ENCODE data around the gene FHOD3. TPM values are rescaled to one million over a fixed set of nuclear protein-coding genes. Genes with fewer than 3 reads are reported as not detected.

Gene FHOD3
- polyA plus RNA-seq, 1 experiment, result 41.1 TPM

DNA sequence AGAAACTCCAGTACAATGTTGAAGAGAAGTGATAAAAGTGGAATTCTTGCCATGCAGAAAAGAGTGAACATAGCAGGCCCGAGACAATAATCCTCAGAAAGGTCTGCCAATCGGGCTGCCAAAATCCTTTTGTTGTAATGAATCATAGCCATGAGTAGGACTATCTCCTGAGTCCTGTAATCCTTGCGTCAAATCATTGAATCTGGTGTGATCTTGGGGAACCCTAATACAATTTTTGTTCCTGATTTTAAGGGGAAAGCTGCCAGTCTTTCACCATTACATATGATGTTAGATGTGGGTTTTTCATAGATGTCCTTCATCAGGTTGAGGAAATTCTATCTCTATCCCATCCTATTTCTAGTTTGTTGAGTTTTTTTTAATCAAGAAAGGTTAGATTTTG is 529.0 kb downstream of the FHOD3 start:
- DNase-seq (ENCODE audit: low read depth, low spot score), result no peak
- CTCF ChIA-PET, result no interaction called here
- Histone ChIP-seq H3K27ac (ENCODE audit: low read depth, low read length) (no peak overlapping the region), H3K4me3 (ENCODE audit: low read depth, low read length) (no peak overlapping the region), H3K27me3 (ENCODE audit: control insufficient read depth, insufficient read depth, low read length) (no peaks in the 10 kb centered on the region), H3K9me3 (ENCODE audit: control insufficient read depth, insufficient read depth, low read length) (no peaks in the 10 kb centered on the region; the same call in 1 of the 2 replicates)
- POLR2A ChIA-PET, result no interaction called here
- TF ChIP-seq, protein P1, sequence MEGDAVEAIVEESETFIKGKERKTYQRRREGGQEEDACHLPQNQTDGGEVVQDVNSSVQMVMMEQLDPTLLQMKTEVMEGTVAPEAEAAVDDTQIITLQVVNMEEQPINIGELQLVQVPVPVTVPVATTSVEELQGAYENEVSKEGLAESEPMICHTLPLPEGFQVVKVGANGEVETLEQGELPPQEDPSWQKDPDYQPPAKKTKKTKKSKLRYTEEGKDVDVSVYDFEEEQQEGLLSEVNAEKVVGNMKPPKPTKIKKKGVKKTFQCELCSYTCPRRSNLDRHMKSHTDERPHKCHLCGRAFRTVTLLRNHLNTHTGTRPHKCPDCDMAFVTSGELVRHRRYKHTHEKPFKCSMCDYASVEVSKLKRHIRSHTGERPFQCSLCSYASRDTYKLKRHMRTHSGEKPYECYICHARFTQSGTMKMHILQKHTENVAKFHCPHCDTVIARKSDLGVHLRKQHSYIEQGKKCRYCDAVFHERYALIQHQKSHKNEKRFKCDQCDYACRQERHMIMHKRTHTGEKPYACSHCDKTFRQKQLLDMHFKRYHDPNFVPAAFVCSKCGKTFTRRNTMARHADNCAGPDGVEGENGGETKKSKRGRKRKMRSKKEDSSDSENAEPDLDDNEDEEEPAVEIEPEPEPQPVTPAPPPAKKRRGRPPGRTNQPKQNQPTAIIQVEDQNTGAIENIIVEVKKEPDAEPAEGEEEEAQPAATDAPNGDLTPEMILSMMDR (IDR thresholded peaks at IDR 0.05; ENCODE audit: low read depth, low read length), result no peak

DNA sequence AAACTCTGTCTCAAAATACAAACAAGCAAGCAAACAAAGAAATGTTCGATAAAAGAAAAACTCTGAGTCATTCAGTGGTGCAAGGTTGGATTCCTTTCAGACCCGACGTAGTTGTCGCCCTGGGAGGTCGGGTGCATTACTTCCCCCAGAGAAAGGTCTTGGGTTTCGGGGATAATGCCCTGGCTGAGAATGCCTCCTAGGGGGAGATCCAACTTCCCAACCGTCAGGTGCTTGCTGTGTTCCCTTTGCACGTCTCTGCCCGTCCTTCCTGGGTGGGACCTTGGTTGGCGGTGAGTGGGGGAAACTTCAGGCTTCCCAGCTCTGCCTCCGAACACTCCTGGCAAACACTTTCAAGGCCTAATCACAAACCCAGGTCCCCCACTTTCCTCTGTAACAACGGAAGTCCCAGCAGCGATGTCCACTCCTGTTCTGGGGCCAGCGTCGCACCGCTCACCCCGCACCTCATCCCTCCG is 530.7 kb downstream of the FHOD3 start:
- Histone ChIP-seq H3K27me3 (ENCODE audit: control insufficient read depth, insufficient read depth, low read length) (no peaks in the 10 kb centered on the region), H3K27ac (ENCODE audit: low read depth, low read length) (peak overlapping the region; percentile 83), H3K4me3 (ENCODE audit: low read depth, low read length) (peak overlapping the region; percentile 98), H3K9me3 (ENCODE audit: control insufficient read depth, insufficient read depth, low read length) (no peaks in the 10 kb centered on the region; the same call in 1 of the 2 replicates)
- TF ChIP-seq, protein P1 (IDR thresholded peaks at IDR 0.05; ENCODE audit: low read depth, low read length), result no peak
- DNase-seq (ENCODE audit: low read depth, low spot score), result no peak
- ChIA-PET CTCF (interaction anchor here (0.6 to 2.0 kb wide), 7 partner anchors 10 to 1769 kb away, joined by 3 to 13 read pairs (median 5); no protein-coding TSS in a partner anchor), POLR2A (interaction anchor here (1.1 to 1.3 kb wide), 3 partner anchors 15 to 22 kb away, joined by 3 to 4 read pairs (median 3); no protein-coding TSS in a partner anchor)

DNA sequence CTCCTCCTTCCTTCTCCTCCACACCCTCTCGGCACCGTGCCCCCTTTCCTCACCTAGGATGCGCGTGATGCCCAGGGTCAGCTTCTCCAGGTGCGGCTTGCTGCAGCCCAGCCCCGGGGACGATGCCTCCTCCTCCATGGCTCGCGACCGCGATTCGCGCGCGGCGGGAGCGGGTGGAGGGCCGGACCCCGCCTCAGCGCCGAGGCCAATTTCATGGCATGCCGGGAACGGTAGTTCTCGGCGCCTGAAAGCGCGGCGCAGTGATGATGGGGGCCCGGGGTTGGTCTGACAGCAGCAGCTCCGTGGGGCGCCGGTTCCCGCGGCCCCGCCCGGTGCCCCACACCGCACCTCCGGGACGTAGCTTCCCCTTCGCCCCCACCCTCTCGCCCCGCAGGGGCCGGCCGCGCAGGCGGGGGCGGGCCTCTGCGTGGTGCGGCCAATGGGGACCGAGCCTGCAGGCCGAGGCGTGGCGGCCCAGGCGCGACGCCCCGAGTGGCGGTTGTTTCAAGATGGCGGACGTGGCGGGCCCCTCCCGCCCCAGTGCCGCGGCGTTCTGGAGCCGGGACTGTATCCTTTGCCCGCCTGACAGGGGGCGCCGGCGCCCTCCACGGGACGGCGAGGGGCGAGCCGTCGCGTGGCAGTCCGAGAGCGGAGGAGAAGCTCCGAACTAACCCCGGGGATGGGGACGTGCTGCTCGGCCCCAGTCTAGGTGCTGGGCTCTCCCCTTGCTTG is 531.3 kb downstream of the FHOD3 start, which contains the start of the genes KIAA1328 and TPGS2:
TSS of gene KIAA1328 (plus strand) at position 498 of the 732 bp plus-strand sequence. CDS start at position 510, 12 bp downstream.
TSS of gene TPGS2 (minus strand) at position 373 of the 732 bp plus-strand sequence. CDS start at position 138, 235 bp downstream.
- Histone ChIP-seq H3K27ac (ENCODE audit: low read depth, low read length) (peak within 1 kb of the TSS; percentile 83), H3K27me3 (ENCODE audit: control insufficient read depth, insufficient read depth, low read length) (no peaks in the 10 kb centered on the region)

More for the DNA sequence above, 531.3 kb downstream of the FHOD3 start, which contains the start of the genes KIAA1328 and TPGS2:
- ChIA-PET CTCF (interaction anchor here (0.6 to 2.0 kb wide), 14 partner anchors 10 to 1770 kb away, joined by 3 to 13 read pairs (median 4); no protein-coding TSS in a partner anchor), POLR2A (interaction anchor here (1.1 to 1.3 kb wide), 3 partner anchors 15 to 21 kb away, joined by 3 to 4 read pairs (median 3); no protein-coding TSS in a partner anchor)
- H3K4me3 ChIP-seq (ENCODE audit: low read depth, low read length), result peak within 1 kb of the TSS; percentile 98
- TF ChIP-seq, protein P1 (IDR thresholded peaks at IDR 0.05; ENCODE audit: low read depth, low read length), result peak; percentile 47
- H3K9me3 ChIP-seq (ENCODE audit: control insufficient read depth, insufficient read depth, low read length), result no peaks in the 10 kb centered on the region; the same call in 1 of the 2 replicates
- DNase-seq (ENCODE audit: low read depth, low spot score), result no peak

Other genes with a start within 250 kb of the FHOD3 start
- gene RPRD1A, start 230.2 kb upstream of the FHOD3 start, polyA plus RNA-seq (2011; rRNA removed), result 25.7 and 35.6 TPM in 2 replicates
- gene SLC39A6, start 168.4 kb upstream of the FHOD3 start, polyA plus RNA-seq (2011; rRNA removed), result 108 and 123 TPM in 2 replicates
- gene ELP2, start 167.8 kb upstream of the FHOD3 start, polyA plus RNA-seq (2011; rRNA removed), result 116 and 122 TPM in 2 replicates
- 4.2 and 5.1 TPM in 2 replicates for gene MOCOS, start 110.2 kb upstream of the FHOD3 start, polyA plus RNA-seq (2011; rRNA removed)

All from AG04450 (cell line).